Erythroblast (primary cell): ENCODE results near the gene RNU1-4.
"Not testable (repeated sequence)": the region's sequence is repeated elsewhere in the genome, so short reads cannot be mapped to it uniquely, and the experiment has no call there.

Source experiments
- GATA1 ChIP-seq: IDR thresholded peaks from 2 replicates; pipeline ENCODE4 v1.6.1; 2011; ENCODE audit warnings: low read depth, mild to moderate bottlenecking, control low read depth, low read length, moderate library complexity
- POLR2A ChIP-seq: IDR thresholded peaks from 2 replicates; pipeline ENCODE4 v1.6.1; 2011; ENCODE audit warnings: mild to moderate bottlenecking, low read length

DNA sequence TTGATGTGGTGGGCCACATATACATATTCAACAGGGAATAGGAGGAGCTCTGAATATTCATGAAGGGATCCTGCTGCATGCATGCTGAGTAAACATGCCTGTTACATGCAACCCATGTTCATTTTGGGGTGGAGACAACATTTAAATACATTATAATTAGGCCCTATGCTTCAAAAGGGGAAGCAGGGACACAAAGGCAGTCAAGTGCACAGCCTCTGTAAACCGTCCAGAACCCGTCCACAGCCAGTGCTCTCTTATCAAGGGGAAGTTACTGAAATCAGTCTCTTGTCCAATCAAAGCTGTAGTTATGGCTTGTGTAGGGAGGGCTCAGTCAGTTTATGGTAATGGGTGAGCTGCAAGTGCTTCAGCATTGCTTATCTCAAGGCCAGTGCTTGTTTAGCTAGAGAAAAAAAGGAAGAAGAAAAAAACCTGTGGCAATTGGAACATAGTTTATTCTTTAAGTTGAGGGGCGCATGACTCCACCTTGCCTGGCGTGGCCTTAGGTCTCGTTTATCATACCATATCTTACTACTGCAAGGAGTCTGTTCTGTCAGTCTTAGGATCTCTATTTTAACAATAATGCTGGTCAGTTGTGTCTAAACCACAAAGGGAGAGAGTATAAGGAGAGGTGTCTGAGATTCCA is 7.9 kb upstream of the RNU1-4 start:
- TF ChIP-seq POLR2A, GATA1: not testable (repeated sequence)
